H1 (cell line): ENCODE data around the gene PITPNC1. TPM values are rescaled to one million over a fixed set of nuclear protein-coding genes. Genes with fewer than 3 reads are reported as not detected.

ENCODE experiments used
- CTCF ChIA-PET: fragments of 300-600 bp; sonication (Branson Sonifier 250); formaldehyde crosslinking; loops from one replicate; lab custom pipeline; 2021; ENCODE audit not compliant: partially characterized antibody; lab: Charles Lee
- POLR2A ChIA-PET: fragments of 300-600 bp; sonication (Branson Sonifier 250); formaldehyde crosslinking; loops from one replicate; lab custom pipeline; 2021; ENCODE audit warnings: inconsistent platforms; ENCODE audit not compliant: partially characterized antibody; lab: Charles Lee
- DNase-seq, 2 experiments: peaks; one replicate each; pipeline versions ENCODE4 v3.0.0 to v3.0.0-alpha.2; 2010 to 2022; ENCODE audit warnings: low spot score in 2 of 2, low read depth in 1 of 2, mixed read lengths in 1 of 2
- FAIRE-seq: peaks from 2 replicates; lab custom pipeline; 2011; peaks lifted over from hg19 to GRCh38; lab: Jason Lieb, UNC
- H2AFZ ChIP-seq: 2 replicates; pipeline ENCODE4 v1.8.1; 2012; ENCODE audit warnings: low read length, inconsistent platforms
- H2AK5ac ChIP-seq: 2 replicates; pipeline ENCODE4 v1.6.1; 2013; ENCODE audit warnings: low read depth, low read length
- H2BK120ac ChIP-seq: replicated peaks from 2 replicates; pipeline ENCODE3; 2013; ENCODE audit warnings: low read depth, low read length, inconsistent platforms
- H2BK12ac ChIP-seq: 2 replicates; pipeline ENCODE4 v1.6.1; 2013; ENCODE audit warnings: low read depth, low read length
- H2BK15ac ChIP-seq: 2 replicates; pipeline ENCODE4 v1.6.1; 2013; ENCODE audit warnings: low read length
- H2BK20ac ChIP-seq: 2 replicates; pipeline ENCODE4 v1.6.1; 2013; ENCODE audit warnings: low read length
- H2BK5ac ChIP-seq: 2 replicates; pipeline ENCODE4 v1.6.1; 2013; ENCODE audit warnings: low read depth, low read length
- H3K14ac ChIP-seq: 2 replicates; pipeline ENCODE4 v1.6.1; 2013; ENCODE audit warnings: inconsistent platforms; ENCODE audit not compliant: insufficient read length
- H3K18ac ChIP-seq: 2 replicates; pipeline ENCODE4 v1.6.1; 2013; ENCODE audit warnings: low read length; ENCODE audit errors: extremely low read depth
- H3K23ac ChIP-seq: 2 replicates; pipeline ENCODE4 v1.6.1; 2013; ENCODE audit warnings: inconsistent platforms; ENCODE audit not compliant: insufficient read length
- H3K23me2 ChIP-seq: 2 replicates; pipeline ENCODE4 v1.6.1; 2013; ENCODE audit warnings: low read depth, low read length
- H3K27ac ChIP-seq: 2 replicates; pipeline ENCODE4 v1.6.1; 2011; ENCODE audit warnings: low read depth, low read length, inconsistent platforms
- H3K27me3 ChIP-seq, 4 experiments: replicated peaks in 1 of 4; 1 replicate in 1 of 4; 2 replicates in 3 of 4; pipeline versions ENCODE4 v1.6.1 to v1.8.1; 2011 to 2013; ENCODE audit warnings: low read length in 3 of 4, mild to moderate bottlenecking in 3 of 4, inconsistent platforms in 2 of 4, mixed read lengths in 2 of 4, moderate library complexity in 1 of 4; ENCODE audit not compliant: control insufficient read depth in 3 of 4, insufficient read depth in 3 of 4; ENCODE audit errors: extremely low read depth in 1 of 4
- H3K36me3 ChIP-seq, 4 experiments: 2 replicates each; pipeline versions ENCODE4 v1.6.1 to v1.8.1; 2011 to 2013; ENCODE audit warnings: mild to moderate bottlenecking in 4 of 4, low read length in 3 of 4, moderate library complexity in 2 of 4, control low read depth in 1 of 4, inconsistent platforms in 1 of 4; ENCODE audit not compliant: insufficient read depth in 4 of 4, control insufficient read depth in 2 of 4
- H3K4ac ChIP-seq: replicated peaks from 2 replicates; pipeline ENCODE3; 2013; ENCODE audit warnings: low read length, low read depth, mixed read lengths, inconsistent platforms; ENCODE audit not compliant: insufficient read length
- H3K4me1 ChIP-seq, 4 experiments: replicated peaks in 1 of 4; 1 replicate in 1 of 4; 2 replicates in 3 of 4; pipeline versions ENCODE4 v1.6.1 to v1.8.1; 2011 to 2013; ENCODE audit warnings: low read length in 3 of 4, inconsistent platforms in 2 of 4, mixed read lengths in 1 of 4; ENCODE audit not compliant: insufficient read depth in 4 of 4, control insufficient read depth in 3 of 4
- H3K4me2 ChIP-seq, 2 experiments: 2 replicates each; pipeline versions ENCODE4 v1.6.1 to v1.8.1; 2011 to 2013; ENCODE audit warnings: low read depth in 2 of 2, low read length in 2 of 2, control low read depth in 1 of 2, inconsistent platforms in 1 of 2, mild to moderate bottlenecking in 1 of 2; ENCODE audit not compliant: insufficient read depth in 1 of 2
- H3K4me3 ChIP-seq, 4 experiments: fragments of 200-600, 300-600 bp in 1 of 4; sonication (generic), shearing (Covaris generic), sonication (Bioruptor Twin) in 1 of 4; 2 replicates each; pipeline versions ENCODE4 v1.5.1 to v1.8.1; 2011 to 2016; ENCODE audit warnings: low read length in 4 of 4, low read depth in 3 of 4, control low read depth in 2 of 4, inconsistent platforms in 2 of 4, mild to moderate bottlenecking in 2 of 4, mixed read lengths in 1 of 4, moderate library complexity in 1 of 4; ENCODE audit not compliant: insufficient read depth in 2 of 4; ENCODE audit errors: extremely low read depth in 1 of 4
- H3K56ac ChIP-seq: replicated peaks from 2 replicates; pipeline ENCODE3; 2013; ENCODE audit warnings: low read depth, mild to moderate bottlenecking, mixed read lengths, low read length, inconsistent platforms; ENCODE audit not compliant: insufficient read length
- H3K79me1 ChIP-seq: 2 replicates; pipeline ENCODE4 v1.6.1; 2013; ENCODE audit warnings: low read depth, low read length, control low read depth
- H3K79me2 ChIP-seq, 2 experiments: 2 replicates each; pipeline versions ENCODE4 v1.6.1 to v1.8.1; 2012 to 2013; ENCODE audit warnings: low read length in 2 of 2, mild to moderate bottlenecking in 2 of 2, inconsistent platforms in 1 of 2; ENCODE audit not compliant: insufficient read depth in 2 of 2, control insufficient read depth in 1 of 2
- H3K9ac ChIP-seq, 4 experiments: replicated peaks in 1 of 4; 1 replicate in 1 of 4; 2 replicates in 3 of 4; pipeline versions ENCODE4 v1.6.1 to v1.8.1; 2011 to 2013; ENCODE audit warnings: low read depth in 3 of 4, low read length in 3 of 4, control low read depth in 2 of 4, mild to moderate bottlenecking in 2 of 4, moderate library complexity in 2 of 4, inconsistent platforms in 1 of 4; ENCODE audit errors: extremely low read depth in 1 of 4
- H3K9me3 ChIP-seq, 2 experiments: 2 replicates each; pipeline versions ENCODE4 v1.6.1 to v1.8.1; 2012 to 2013; ENCODE audit warnings: mild to moderate bottlenecking in 2 of 2, moderate library complexity in 2 of 2, control low read depth in 1 of 2, inconsistent platforms in 1 of 2, low read depth in 1 of 2, low read length in 1 of 2, mixed read lengths in 1 of 2; ENCODE audit not compliant: insufficient read depth in 2 of 2
- H4K20me1 ChIP-seq, 2 experiments: replicated peaks in 1 of 2; 2 replicates each; pipeline versions ENCODE3 to v1.8.1; 2011 to 2013; ENCODE audit warnings: inconsistent platforms in 2 of 2, low read length in 2 of 2, mild to moderate bottlenecking in 1 of 2; ENCODE audit not compliant: insufficient read depth in 2 of 2, control insufficient read depth in 1 of 2
- H4K5ac ChIP-seq: 2 replicates; pipeline ENCODE4 v1.6.1; 2013; ENCODE audit warnings: low read length, low read depth, mixed read lengths, inconsistent platforms; ENCODE audit not compliant: insufficient read length
- H4K8ac ChIP-seq: 2 replicates; pipeline ENCODE4 v1.8.0; 2013; ENCODE audit warnings: mild to moderate bottlenecking, moderate library complexity, low read length, inconsistent platforms; ENCODE audit not compliant: insufficient read depth; ENCODE audit errors: extremely low read depth
- H4K91ac ChIP-seq: replicated peaks from 2 replicates; pipeline ENCODE3; 2013; ENCODE audit warnings: low read length, mixed read lengths, inconsistent platforms; ENCODE audit not compliant: insufficient read length
- BRCA1 ChIP-seq: IDR thresholded peaks from 2 replicates; pipeline ENCODE4 v1.6.1; 2012; ENCODE audit warnings: low read depth, low read length, improper control_type of control experiment
- EGR1 ChIP-seq: IDR thresholded peaks from 2 replicates; pipeline ENCODE4 v1.6.1; 2011; ENCODE audit warnings: low read depth, low read length, borderline replicate concordance
- EP300 ChIP-seq, 2 experiments: IDR thresholded peaks; 1 replicate in 1 of 2; 2 replicates in 1 of 2; pipeline ENCODE4 v1.6.1; 2011 to 2012; ENCODE audit warnings: low read depth in 2 of 2, low read length in 2 of 2, mild to moderate bottlenecking in 2 of 2, borderline replicate concordance in 1 of 2, inconsistent platforms in 1 of 2, moderate library complexity in 1 of 2
- KDM1A ChIP-seq: fragments of 200-600, 300-600 bp; sonication (generic); IDR thresholded peaks from 2 replicates; pipeline ENCODE4 v1.7.1; 2016; ENCODE audit warnings: mild to moderate bottlenecking, low read length, borderline replicate concordance
- SP4 ChIP-seq: IDR thresholded peaks from 2 replicates; pipeline ENCODE4 v1.6.1; 2012; ENCODE audit warnings: low read length, inconsistent platforms
- TAF1 ChIP-seq: IDR thresholded peaks from 2 replicates; pipeline ENCODE4 v1.6.1; 2011; ENCODE audit warnings: mild to moderate bottlenecking, low read depth, low read length
- WGBS, 2 experiments: shearing (Covaris generic) in 1 of 2; methylation state at CpG; one replicate each; pipeline versions ENCODE4 v1.1.6 to v1.1.7; 2013 to 2015; ENCODE audit warnings: low lambda C conversion rate in 2 of 2, mixed read lengths in 2 of 2, inconsistent platforms in 1 of 2, low coverage in 1 of 2, missing lambda C conversion rate in 1 of 2; ENCODE audit not compliant: insufficient replicate concordance in 2 of 2, insufficient coverage in 1 of 2, insufficient read length in 1 of 2; ENCODE audit errors: extremely low coverage in 1 of 2, missing lambda C conversion rate in 1 of 2; 5-methylcytosine and 5-hydroxymethylcytosine counted together
- polyA plus RNA-seq, 7 experiments: library from polyadenylated mRNA; depleted of rRNA in 3 of 7; stranded (reverse) in 5 of 7; unstranded in 2 of 7; fragments of >200 nt in 5 of 7; fragments of 200-250 nt in 2 of 7; gene quantifications; 1 replicate in 5 of 7; 2 replicates in 1 of 7; 4 replicates in 1 of 7; pipeline versions ENCODE4 v1.2.1 to v1.2.3, GENCODE V29; 2011 to 2013; ENCODE audit warnings: missing spikeins in 2 of 7, mixed read lengths in 2 of 7
- total RNA-seq: library from RNA; stranded (reverse); fragmentation: NEBNext Ultra II Directional; extraction: Animal tissue kit (Norgen Biotek cat#: 25700); gene quantifications from 2 replicates; pipeline ENCODE4 v1.2.1, GENCODE V29; 2021

Gene PITPNC1
- total and polyA plus RNA-seq, 2 of the 8 experiments (the other 6 are each of a cell fraction or from before 2014, with no cell fraction given) = 17.6 to 54.7 TPM

- Histone ChIP-seq H4K5ac (no peak overlapping the region), H2BK20ac (no peak overlapping the region), H4K91ac (no peak overlapping the region), H2AFZ (no peak overlapping the region), H3K9ac (no peak overlapping the region), H3K9me3 (no peaks in the 10 kb centered on the region), H3K27ac (no peak overlapping the region), H2AK5ac (no peak overlapping the region), H2BK12ac (no peak overlapping the region), H3K79me2 (peaks cover 0 to 45% of the 10 kb centered on the region in 2 experiments; a peak in 2 of 4 replicates), H3K36me3 (no peaks in the 10 kb centered on the region), H3K79me1 (peaks cover 10% of the 10 kb centered on the region), H3K18ac (no peak overlapping the region), H4K20me1 (peaks cover 1 to 2% of the 10 kb centered on the region in 2 experiments), H3K23me2 (no peaks in the 10 kb centered on the region), H3K56ac (no peak overlapping the region), H3K23ac (no peak overlapping the region)
- WGBS, 2 experiments = 84% methylated on average over 1 of the region's 1 CpG; no CpG with 5 or more reads in 1 of the 2 experiments
- FAIRE-seq = no peak
- POLR2A ChIA-PET = no interaction called here
- TF ChIP-seq SP4 = no peak
- TF ChIP-seq TAF1 = no peak
- TF ChIP-seq BRCA1 = no peak
- TF ChIP-seq EP300 (IDR thresholded peaks at IDR 0.05; ENCODE audit: borderline replicate concordance in 1 of 2, low read depth in 2 of 2, low read length in 2 of 2) = no peak
- no peak for TF ChIP-seq KDM1A
- TF ChIP-seq EGR1 = no peak
- TF ChIP-seq, all 59 proteins: peak for 0
- H2BK120ac ChIP-seq = no peak overlapping the region
- CTCF ChIA-PET = no interaction called here
- H3K27me3 ChIP-seq = no peaks in the 10 kb centered on the region; a peak in 1 of 7 replicates
- H3K4me3 ChIP-seq = no peak overlapping the region
- H3K4ac ChIP-seq = no peak overlapping the region
- H2BK15ac ChIP-seq = no peak overlapping the region
- H3K4me1 ChIP-seq = peaks cover 7 to 23% (median 9%) of the 10 kb centered on the region in 4 experiments
- H3K4me2 ChIP-seq = no peak overlapping the region
- no peak overlapping the region for H2BK5ac ChIP-seq
- no peak overlapping the region for H4K8ac ChIP-seq
- no peak for DNase-seq
- no peak overlapping the region for H3K14ac ChIP-seq
Observed at GRCh38 chr17:67471118-67471517, 94.0 kb downstream of the PITPNC1 start.
